ENCODE measurements around the gene FGF10. TPM values are rescaled to one million over a fixed set of nuclear protein-coding genes. Genes with fewer than 3 reads are reported as not detected.

Gene FGF10
- total RNA-seq, 1 experiment from 2014 or later = not detected

DNA sequence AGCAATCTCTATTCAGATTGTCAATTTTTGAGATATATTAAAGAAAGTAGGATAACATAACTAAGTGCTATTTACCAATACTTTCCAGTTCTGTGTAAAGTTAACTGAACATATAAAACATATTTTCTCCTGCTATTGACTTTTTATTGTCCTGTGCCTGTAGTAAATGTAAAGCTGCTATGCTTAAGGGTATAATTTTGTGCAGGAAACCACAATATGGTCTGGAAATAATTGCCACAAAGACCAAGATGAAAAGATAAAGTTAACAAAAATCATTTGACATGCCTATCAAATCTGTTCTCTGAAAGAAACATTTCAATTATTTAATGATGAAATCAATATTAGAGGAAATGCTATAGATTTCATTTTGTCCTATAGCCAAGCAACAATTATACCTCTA lies 121.3 kb downstream of the FGF10 start:
- H3K9ac ChIP-seq (ENCODE audit: low read length) = no peak overlapping the region
- no peaks in the 10 kb centered on the region for H3K4me1 ChIP-seq (ENCODE audit: low read length)
- H3K79me2 ChIP-seq (ENCODE audit: low read length) = no peaks in the 10 kb centered on the region
- no peaks in the 10 kb centered on the region for H3K9me2 ChIP-seq (replicated peaks; ENCODE audit: insufficient read depth, low read length)
- no peaks in the 10 kb centered on the region for H3K27me3 ChIP-seq (ENCODE audit: low read length)
- H2AFZ ChIP-seq (ENCODE audit: low read length) = no peak overlapping the region
- H4K20me1 ChIP-seq (ENCODE audit: insufficient read depth, low read depth, low read length) = no peaks in the 10 kb centered on the region
- H3K4me3 ChIP-seq (ENCODE audit: low read length) = no peak overlapping the region
- H3K27ac ChIP-seq (ENCODE audit: low read length) = no peak overlapping the region
- no peak overlapping the region for H3K4me2 ChIP-seq (ENCODE audit: low read depth, low read length, poor library complexity, severe bottlenecking)
- H3K36me3 ChIP-seq (ENCODE audit: insufficient read depth, low read length) = no peaks in the 10 kb centered on the region
- no peaks in the 10 kb centered on the region for H3K9me3 ChIP-seq (ENCODE audit: low read length)
- DNase-seq = no peak

DNA sequence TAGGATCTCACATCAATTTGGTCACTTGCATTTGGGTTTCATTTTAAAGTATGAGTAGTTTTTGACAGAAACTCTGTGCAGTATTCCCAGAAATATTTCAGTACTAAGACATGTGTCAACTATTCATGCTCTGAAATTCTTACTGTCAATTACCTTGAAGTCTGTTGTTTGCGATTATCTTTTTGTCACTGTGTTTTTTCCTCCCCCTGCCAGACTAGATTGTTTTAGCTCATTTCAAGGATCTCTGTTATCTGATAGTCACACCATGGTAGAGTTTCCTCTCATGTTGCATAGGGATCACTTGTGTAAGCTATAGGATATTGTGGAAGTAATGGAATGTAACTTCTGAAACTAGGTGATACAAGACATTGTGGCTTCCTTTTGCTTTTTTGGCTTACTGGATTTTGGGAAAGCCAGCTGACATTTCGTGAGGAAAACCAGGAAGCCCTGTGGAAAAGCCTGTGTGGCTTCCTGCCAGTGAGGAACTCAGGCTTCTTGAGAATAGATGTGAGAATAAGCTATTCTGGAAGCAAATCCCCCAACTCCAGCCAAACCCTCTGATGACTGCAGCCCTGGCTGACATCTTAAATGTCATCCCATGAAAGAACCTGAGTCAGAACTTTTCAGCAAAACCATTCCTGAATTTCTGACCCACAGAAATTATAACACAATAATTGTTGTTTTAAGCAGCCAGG lies 122.2 kb downstream of the FGF10 start:
- H3K79me2 ChIP-seq (ENCODE audit: low read length) = no peaks in the 10 kb centered on the region
- H3K9me2 ChIP-seq (replicated peaks; ENCODE audit: insufficient read depth, low read length) = no peaks in the 10 kb centered on the region
- no peak overlapping the region for H3K4me2 ChIP-seq (ENCODE audit: low read depth, low read length, poor library complexity, severe bottlenecking)
- H3K27me3 ChIP-seq (ENCODE audit: low read length) = no peaks in the 10 kb centered on the region
- no peak overlapping the region for H3K9ac ChIP-seq (ENCODE audit: low read length)
- H2AFZ ChIP-seq (ENCODE audit: low read length) = no peak overlapping the region
- no peaks in the 10 kb centered on the region for H4K20me1 ChIP-seq (ENCODE audit: insufficient read depth, low read depth, low read length)
- H3K9me3 ChIP-seq (ENCODE audit: low read length) = no peaks in the 10 kb centered on the region
- DNase-seq = peak; percentile 16
- no peak overlapping the region for H3K27ac ChIP-seq (ENCODE audit: low read length)
- H3K36me3 ChIP-seq (ENCODE audit: insufficient read depth, low read length) = no peaks in the 10 kb centered on the region
- no peak overlapping the region for H3K4me3 ChIP-seq (ENCODE audit: low read length)
- no peaks in the 10 kb centered on the region; the same call in 1 of the 2 replicates for H3K4me1 ChIP-seq (ENCODE audit: low read length)

DNA sequence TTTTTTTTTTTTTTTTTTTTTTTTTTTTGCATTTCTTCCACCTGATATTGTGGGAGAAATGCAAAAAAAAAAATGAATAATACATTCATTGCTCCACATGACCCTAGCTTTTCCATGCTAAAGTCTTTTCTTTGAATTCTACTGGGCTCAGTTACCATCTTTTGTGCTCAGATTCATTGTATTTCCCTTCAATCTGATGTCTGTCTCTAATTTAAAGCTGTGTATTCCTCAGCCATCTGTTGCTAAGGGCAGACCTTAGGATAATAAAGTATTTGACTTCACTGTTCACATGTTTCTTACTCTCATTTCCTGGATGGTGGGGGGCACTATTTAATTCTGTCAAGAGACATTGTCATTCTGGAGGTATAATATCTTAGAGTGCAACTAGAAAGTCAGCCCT lies 123.5 kb downstream of the FGF10 start:
- DNase-seq = peak; percentile 7
- H3K79me2 ChIP-seq (ENCODE audit: low read length) = no peaks in the 10 kb centered on the region

DNA sequence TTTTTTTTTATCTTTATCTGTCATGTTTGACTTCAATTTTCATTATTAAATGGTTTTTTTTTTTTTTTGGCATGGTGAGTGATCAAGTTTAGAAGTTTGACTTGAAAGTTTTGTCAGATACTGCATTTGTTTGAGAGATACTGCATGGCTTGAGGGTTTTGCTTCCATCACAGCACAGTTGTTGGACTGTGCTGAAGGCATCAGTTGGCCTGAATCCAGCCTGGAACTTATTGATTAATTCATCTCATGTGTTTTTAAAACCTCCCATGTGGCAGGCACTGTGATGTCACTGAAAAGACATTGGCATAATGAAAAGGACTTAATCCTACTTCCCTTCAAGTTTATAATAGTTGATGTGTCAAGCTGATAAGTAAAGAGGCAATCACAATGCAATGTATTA lies 128.4 kb downstream of the FGF10 start:
- no peak overlapping the region for H2AFZ ChIP-seq (ENCODE audit: low read length)
- H3K4me1 ChIP-seq (ENCODE audit: low read length) = no peaks in the 10 kb centered on the region; the same call in 1 of the 2 replicates
- H3K9me3 ChIP-seq (ENCODE audit: low read length) = no peaks in the 10 kb centered on the region
- H3K9ac ChIP-seq (ENCODE audit: low read length) = no peak overlapping the region
- H3K4me3 ChIP-seq (ENCODE audit: low read length) = no peak overlapping the region
- no peaks in the 10 kb centered on the region for H3K36me3 ChIP-seq (ENCODE audit: insufficient read depth, low read length)
- no peak overlapping the region for H3K27ac ChIP-seq (ENCODE audit: low read length)
- no peak overlapping the region for H3K4me2 ChIP-seq (ENCODE audit: low read depth, low read length, poor library complexity, severe bottlenecking)
- H3K9me2 ChIP-seq (replicated peaks; ENCODE audit: insufficient read depth, low read length) = no peaks in the 10 kb centered on the region
- no peak for DNase-seq
- no peaks in the 10 kb centered on the region for H4K20me1 ChIP-seq (ENCODE audit: insufficient read depth, low read depth, low read length)
- no peaks in the 10 kb centered on the region for H3K79me2 ChIP-seq (ENCODE audit: low read length)
- no peaks in the 10 kb centered on the region for H3K27me3 ChIP-seq (ENCODE audit: low read length)

More for the DNA sequence above, 123.5 kb downstream of the FGF10 start:
- Histone ChIP-seq H3K27me3 (ENCODE audit: low read length) (no peaks in the 10 kb centered on the region), H3K27ac (ENCODE audit: low read length) (no peak overlapping the region), H3K9me3 (ENCODE audit: low read length) (no peaks in the 10 kb centered on the region), H3K36me3 (ENCODE audit: insufficient read depth, low read length) (no peaks in the 10 kb centered on the region), H3K9me2 (replicated peaks; ENCODE audit: insufficient read depth, low read length) (no peaks in the 10 kb centered on the region), H3K4me1 (ENCODE audit: low read length) (no peaks in the 10 kb centered on the region; the same call in 1 of the 2 replicates), H4K20me1 (ENCODE audit: insufficient read depth, low read depth, low read length) (no peaks in the 10 kb centered on the region), H2AFZ (ENCODE audit: low read length) (no peak overlapping the region), H3K4me2 (ENCODE audit: low read depth, low read length, poor library complexity, severe bottlenecking) (no peak overlapping the region), H3K9ac (ENCODE audit: low read length) (no peak overlapping the region), H3K4me3 (ENCODE audit: low read length) (no peak overlapping the region)

DNA sequence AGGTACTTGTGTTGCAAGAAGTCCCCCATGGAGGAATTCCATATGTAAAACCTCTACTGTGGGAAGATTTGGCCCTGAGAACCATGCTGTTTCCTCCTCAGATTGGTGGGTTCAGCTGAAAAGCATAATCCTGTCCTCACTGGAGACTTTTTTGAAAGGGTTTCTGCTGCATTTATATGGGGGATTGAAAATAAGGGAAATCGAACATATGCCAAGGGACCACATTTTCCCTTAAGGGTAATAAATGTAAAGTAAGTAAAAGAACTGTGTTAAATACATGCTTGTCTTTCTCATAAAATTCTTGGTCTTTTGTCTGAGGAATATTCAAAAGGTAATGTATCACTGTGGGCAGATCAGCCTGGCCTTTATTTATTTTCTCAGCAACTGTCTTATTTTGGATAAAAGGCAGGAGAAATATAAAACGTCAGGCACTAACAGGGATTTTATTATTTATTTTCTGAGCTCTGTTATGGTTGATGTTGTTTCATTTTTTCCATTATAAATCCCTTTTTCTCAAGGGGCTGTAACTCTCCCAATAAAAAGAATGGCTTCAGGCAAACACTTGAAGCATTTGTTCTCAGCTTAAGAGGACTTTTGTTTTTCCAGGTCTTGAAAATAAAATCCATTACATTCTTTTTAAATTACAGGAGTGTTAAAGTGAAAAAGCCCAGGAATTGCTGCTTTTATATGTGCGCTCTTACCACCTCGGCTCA lies 131.4 kb downstream of the FGF10 start:
- Histone ChIP-seq H3K9ac (ENCODE audit: low read length) (no peak overlapping the region), H3K36me3 (ENCODE audit: insufficient read depth, low read length) (no peaks in the 10 kb centered on the region), H3K27ac (ENCODE audit: low read length) (no peak overlapping the region), H3K9me2 (replicated peaks; ENCODE audit: insufficient read depth, low read length) (no peaks in the 10 kb centered on the region), H3K79me2 (ENCODE audit: low read length) (no peaks in the 10 kb centered on the region), H3K4me1 (ENCODE audit: low read length) (no peaks in the 10 kb centered on the region; the same call in 1 of the 2 replicates), H2AFZ (ENCODE audit: low read length) (no peak overlapping the region), H3K4me3 (ENCODE audit: low read length) (no peak overlapping the region), H4K20me1 (ENCODE audit: insufficient read depth, low read depth, low read length) (no peaks in the 10 kb centered on the region), H3K4me2 (ENCODE audit: low read depth, low read length, poor library complexity, severe bottlenecking) (no peak overlapping the region), H3K27me3 (ENCODE audit: low read length) (no peaks in the 10 kb centered on the region), H3K9me3 (ENCODE audit: low read length) (no peaks in the 10 kb centered on the region)
- no peak for DNase-seq

DNA sequence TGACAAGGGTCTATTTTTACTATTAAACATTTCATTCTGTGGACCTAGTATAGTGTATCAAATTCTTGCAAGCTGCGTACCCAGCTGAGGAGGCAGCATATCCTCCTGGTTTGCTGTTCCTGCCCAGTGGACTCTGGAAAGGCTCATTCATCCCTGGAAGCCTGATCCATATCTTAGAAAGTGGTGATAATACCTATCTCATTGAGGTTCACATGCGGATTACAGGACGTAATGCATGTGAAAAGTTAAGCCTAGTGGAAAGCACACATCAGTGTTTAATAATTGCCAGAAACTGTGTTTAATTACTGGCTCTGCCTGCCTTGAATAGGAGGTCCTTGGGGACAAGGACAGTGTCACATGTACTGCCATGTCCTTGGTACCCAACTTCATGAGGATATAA lies 132.0 kb downstream of the FGF10 start:
- Histone ChIP-seq H3K4me2 (ENCODE audit: low read depth, low read length, poor library complexity, severe bottlenecking) (no peak overlapping the region), H3K79me2 (ENCODE audit: low read length) (no peaks in the 10 kb centered on the region), H3K27ac (ENCODE audit: low read length) (no peak overlapping the region), H4K20me1 (ENCODE audit: insufficient read depth, low read depth, low read length) (no peaks in the 10 kb centered on the region), H3K27me3 (ENCODE audit: low read length) (no peaks in the 10 kb centered on the region), H3K9ac (ENCODE audit: low read length) (no peak overlapping the region), H3K36me3 (ENCODE audit: insufficient read depth, low read length) (no peaks in the 10 kb centered on the region), H3K9me3 (ENCODE audit: low read length) (no peaks in the 10 kb centered on the region), H3K9me2 (replicated peaks; ENCODE audit: insufficient read depth, low read length) (no peaks in the 10 kb centered on the region), H3K4me1 (ENCODE audit: low read length) (no peaks in the 10 kb centered on the region), H3K4me3 (ENCODE audit: low read length) (no peak overlapping the region), H2AFZ (ENCODE audit: low read length) (no peak overlapping the region)
- DNase-seq = no peak

Data from Karpas-422 (cell line).